IgD-negative memory B cell (primary cell): ENCODE measurements around the gene FREY1. TPM values are rescaled to one million over a fixed set of nuclear protein-coding genes. Genes with fewer than 3 reads are reported as not detected.

Source experiments
- H3K27ac Mint-ChIP-seq, 3 donors: one replicate each; pipeline ENCODE4 v1.8.0; 2020 to 2022; ENCODE audit warnings: mild to moderate bottlenecking in 3 of 3, mixed read lengths in 3 of 3, moderate library complexity in 1 of 3
- H3K27me3 Mint-ChIP-seq: one replicate; pipeline ENCODE4 v1.8.0; 2021; ENCODE audit warnings: mixed read lengths
- H3K36me3 Mint-ChIP-seq: one replicate; pipeline ENCODE4 v1.8.0; 2020; ENCODE audit warnings: mild to moderate bottlenecking, mixed read lengths
- H3K4me1 Mint-ChIP-seq, 3 donors: one replicate each; pipeline ENCODE4 v1.8.0; 2020 to 2022; ENCODE audit warnings: mixed read lengths in 3 of 3, mild to moderate bottlenecking in 1 of 3
- H3K4me3 Mint-ChIP-seq, 4 donors: one replicate each; pipeline ENCODE4 v1.8.0; 2020 to 2022; ENCODE audit warnings: mild to moderate bottlenecking in 4 of 4, mixed read lengths in 4 of 4, moderate library complexity in 3 of 4
- H3K9me3 Mint-ChIP-seq, 3 donors: one replicate each; pipeline ENCODE4 v1.8.0; 2020 to 2021; ENCODE audit warnings: mixed read lengths in 3 of 3, mild to moderate bottlenecking in 1 of 3
- polyA plus RNA-seq: library from polyadenylated mRNA; unstranded; fragments of 300-500 nt; fragmentation: Illumina TruSeq; gene quantifications from one replicate; pipeline ENCODE4 v1.2.3, GENCODE V29; 2021

Gene FREY1
- not detected for polyA plus RNA-seq

GRCh38 chr11:45906965-45907611, at the start of gene FREY1:
TSS of gene FREY1 (minus strand) at chr11:45907271. CDS start at chr11:45907245, 26 bp downstream.
- Mint-ChIP-seq H3K4me3 (no peak within 1 kb of the TSS), H3K4me1 (peaks cover 4 to 7% (median 4%) of the 10 kb centered on the region in 3 donors), H3K9me3 (no peaks in the 10 kb centered on the region), H3K27me3 (no peaks in the 10 kb centered on the region), H3K36me3 (peaks cover 2% of the 10 kb centered on the region), H3K27ac (peak within 1 kb of the TSS in 1 of 3 donors; percentile 29)

GRCh38 chr11:45949992-45950407, 42.9 kb upstream of the FREY1 start:
- H3K36me3 Mint-ChIP-seq, result peaks cover 16% of the 10 kb centered on the region
- no peaks in the 10 kb centered on the region for H3K4me1 Mint-ChIP-seq
- peak overlapping the region in 1 of 3 donors; percentile 59 for H3K27ac Mint-ChIP-seq
- no peaks in the 10 kb centered on the region for H3K9me3 Mint-ChIP-seq
- no peak overlapping the region for H3K4me3 Mint-ChIP-seq
- no peaks in the 10 kb centered on the region for H3K27me3 Mint-ChIP-seq

DNA sequence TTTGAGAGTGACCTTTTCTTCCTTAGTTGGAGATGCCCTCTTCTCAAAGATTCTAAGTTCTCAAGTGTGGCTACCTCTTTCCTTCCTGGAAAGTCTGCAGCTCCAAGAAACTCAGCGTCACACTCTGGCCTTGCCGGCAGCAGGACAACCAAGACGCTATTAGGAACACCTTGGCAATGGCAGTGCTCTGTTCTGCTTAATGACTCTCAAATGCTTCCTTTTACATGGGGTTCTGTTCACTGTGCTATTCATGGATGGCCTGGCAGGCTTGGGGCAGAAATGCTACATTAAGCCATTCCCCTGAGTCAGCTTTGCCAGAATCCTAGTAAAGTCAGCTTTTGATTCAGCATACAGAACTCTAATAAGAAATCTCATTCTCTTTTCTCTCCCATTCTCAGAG, 41.3 kb upstream of the FREY1 start:
- peaks cover 16% of the 10 kb centered on the region for H3K36me3 Mint-ChIP-seq

GRCh38 chr11:45947885-45948284, 40.8 kb upstream of the FREY1 start:
- no peak overlapping the region for H3K27ac Mint-ChIP-seq
- H3K4me1 Mint-ChIP-seq, result peaks cover 0 to under 1% (median 0%) of the 10 kb centered on the region in 3 donors
- peaks cover 14% of the 10 kb centered on the region for H3K36me3 Mint-ChIP-seq
- no peaks in the 10 kb centered on the region for H3K9me3 Mint-ChIP-seq
- H3K27me3 Mint-ChIP-seq, result no peaks in the 10 kb centered on the region
- H3K4me3 Mint-ChIP-seq, result peak overlapping the region in 2 of 4 donors; percentile 29 to 60

More for the DNA sequence above, 41.3 kb upstream of the FREY1 start:
- Mint-ChIP-seq H3K27me3 (no peaks in the 10 kb centered on the region), H3K9me3 (no peaks in the 10 kb centered on the region), H3K4me1 (no peaks in the 10 kb centered on the region), H3K27ac (no peak overlapping the region), H3K4me3 (peak overlapping the region in 1 of 4 donors; percentile 29)

DNA sequence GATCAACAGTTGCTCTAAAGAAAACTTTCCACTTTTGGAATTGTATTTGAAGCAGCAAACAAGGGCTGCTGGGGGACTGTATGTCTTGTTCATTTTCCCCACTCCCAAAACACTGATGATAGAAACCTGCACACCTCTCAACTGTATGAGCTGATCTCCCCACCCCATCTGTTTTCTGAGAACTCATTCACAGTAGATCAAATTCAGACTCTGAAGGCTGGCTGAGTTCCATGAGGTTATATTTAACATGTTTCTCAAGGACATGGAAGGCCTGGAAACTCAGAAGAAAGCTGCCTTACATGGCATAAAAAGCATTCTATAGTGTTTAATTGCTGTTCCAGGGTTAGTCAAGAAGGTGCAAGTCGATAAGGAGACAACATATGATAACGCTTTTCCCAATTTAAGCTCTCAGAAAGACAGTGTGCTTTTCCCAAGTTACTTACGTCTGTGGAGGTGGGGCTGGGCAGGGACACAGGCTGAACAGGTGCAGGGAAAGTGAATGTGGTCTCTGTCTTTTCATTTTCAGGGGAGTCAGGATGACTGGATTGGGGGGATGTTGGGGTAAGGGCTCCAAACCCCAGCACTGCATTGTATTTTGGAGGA, 38.4 kb upstream of the FREY1 start:
- peaks cover 0 to 4% (median 2%) of the 10 kb centered on the region in 3 donors for H3K4me1 Mint-ChIP-seq
- peaks cover 14% of the 10 kb centered on the region for H3K36me3 Mint-ChIP-seq

GRCh38 chr11:45942381-45942780, 35.3 kb upstream of the FREY1 start:
- Mint-ChIP-seq H3K4me3 (no peak overlapping the region), H3K9me3 (no peaks in the 10 kb centered on the region), H3K27ac (peak overlapping the region in 1 of 3 donors; percentile 45), H3K4me1 (peaks cover 13 to 17% (median 14%) of the 10 kb centered on the region in 3 donors), H3K27me3 (no peaks in the 10 kb centered on the region), H3K36me3 (peaks cover 6% of the 10 kb centered on the region)

More for the DNA sequence above, 38.4 kb upstream of the FREY1 start:
- Mint-ChIP-seq H3K4me3 (no peak overlapping the region), H3K27ac (no peak overlapping the region), H3K27me3 (no peaks in the 10 kb centered on the region), H3K9me3 (no peaks in the 10 kb centered on the region)

- no peak overlapping the region for H3K27ac Mint-ChIP-seq
- H3K4me3 Mint-ChIP-seq, result no peak overlapping the region
- no peaks in the 10 kb centered on the region for H3K9me3 Mint-ChIP-seq
- no peaks in the 10 kb centered on the region for H3K27me3 Mint-ChIP-seq
- peaks cover 6% of the 10 kb centered on the region for H3K36me3 Mint-ChIP-seq
- peaks cover 14 to 24% (median 21%) of the 10 kb centered on the region in 3 donors for H3K4me1 Mint-ChIP-seq
These were observed 34.2 kb upstream of the FREY1 start for GRCh38 chr11:45941285-45941684.

- H3K27ac Mint-ChIP-seq, result peak overlapping the region in 2 of 3 donors; percentile 62 to 92
- no peaks in the 10 kb centered on the region for H3K9me3 Mint-ChIP-seq
- H3K4me1 Mint-ChIP-seq, result peaks cover 25 to 34% (median 33%) of the 10 kb centered on the region in 3 donors
- peaks cover 2% of the 10 kb centered on the region for H3K36me3 Mint-ChIP-seq
- no peaks in the 10 kb centered on the region for H3K27me3 Mint-ChIP-seq
- H3K4me3 Mint-ChIP-seq, result no peak overlapping the region
These were observed 32.8 kb upstream of the FREY1 start for GRCh38 chr11:45939836-45940235.

DNA sequence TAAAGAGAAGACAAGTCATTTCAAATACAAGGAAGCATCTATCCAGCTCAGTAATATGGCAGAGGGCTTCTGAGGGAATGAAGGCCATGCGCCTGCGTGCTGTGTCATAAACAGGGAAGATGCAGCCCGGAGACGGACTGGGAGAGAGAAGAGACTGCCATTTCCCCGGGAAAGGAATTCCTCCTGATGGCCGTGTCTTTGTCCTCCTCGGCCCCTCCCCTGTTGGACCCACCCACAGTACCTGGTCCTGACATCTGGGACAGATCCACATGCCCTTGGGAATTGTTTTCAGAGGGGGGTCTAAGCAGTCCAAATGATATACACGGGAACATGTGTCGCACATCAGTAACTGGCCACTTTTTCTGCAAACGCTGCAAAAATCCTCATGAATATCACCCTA, 30.8 kb upstream of the FREY1 start:
- Mint-ChIP-seq H3K4me3 (peak overlapping the region; percentile 49 to 91 (median 84)), H3K27ac (peak overlapping the region in 2 of 3 donors; percentile 80 to 92), H3K9me3 (no peaks in the 10 kb centered on the region), H3K4me1 (peaks cover 40 to 50% (median 40%) of the 10 kb centered on the region in 3 donors), H3K36me3 (peaks cover 2% of the 10 kb centered on the region), H3K27me3 (no peaks in the 10 kb centered on the region)

DNA sequence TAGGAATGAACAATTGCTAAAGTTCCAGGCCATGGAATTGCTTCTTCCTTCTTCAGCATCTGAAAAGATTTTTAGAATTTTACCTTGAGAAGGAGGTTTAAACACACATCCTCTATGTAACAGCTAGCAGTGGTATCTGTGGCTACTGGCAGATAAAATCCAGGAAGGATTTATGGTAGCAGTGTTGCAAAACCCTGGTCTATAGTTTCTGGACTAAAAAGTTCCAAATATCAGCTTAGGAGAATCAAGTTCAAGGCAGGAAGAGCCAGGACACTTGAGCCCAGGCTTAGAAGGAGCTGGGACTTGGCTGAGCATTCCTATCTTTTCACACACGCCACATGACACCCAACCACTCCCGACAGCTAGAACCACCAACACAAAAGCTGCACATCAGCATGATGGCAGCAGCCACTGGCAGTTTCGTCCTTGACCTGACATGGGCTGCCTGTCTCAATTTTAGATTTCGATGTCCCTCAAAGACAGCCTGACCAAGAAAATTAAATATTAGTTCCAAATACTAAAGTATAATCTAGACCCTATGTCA, 29.5 kb upstream of the FREY1 start:
- peaks cover 43 to 63% (median 49%) of the 10 kb centered on the region in 3 donors for H3K4me1 Mint-ChIP-seq
- peak overlapping the region in 2 of 4 donors; percentile 22 to 38 for H3K4me3 Mint-ChIP-seq
- peaks cover 4% of the 10 kb centered on the region for H3K36me3 Mint-ChIP-seq
- H3K27me3 Mint-ChIP-seq, result no peaks in the 10 kb centered on the region
- peak overlapping the region in 1 of 3 donors; percentile 28 for H3K27ac Mint-ChIP-seq
- no peaks in the 10 kb centered on the region for H3K9me3 Mint-ChIP-seq

- Mint-ChIP-seq H3K4me1 (peaks cover 52 to 74% (median 58%) of the 10 kb centered on the region in 3 donors), H3K27me3 (no peaks in the 10 kb centered on the region), H3K9me3 (no peaks in the 10 kb centered on the region), H3K4me3 (peak overlapping the region in 3 of 4 donors; percentile 81 to 92 (median 91)), H3K36me3 (peaks cover 6% of the 10 kb centered on the region), H3K27ac (peak overlapping the region; percentile 36 to 84 (median 47))
These were observed 28.4 kb upstream of the FREY1 start for GRCh38 chr11:45935349-45936064.

DNA sequence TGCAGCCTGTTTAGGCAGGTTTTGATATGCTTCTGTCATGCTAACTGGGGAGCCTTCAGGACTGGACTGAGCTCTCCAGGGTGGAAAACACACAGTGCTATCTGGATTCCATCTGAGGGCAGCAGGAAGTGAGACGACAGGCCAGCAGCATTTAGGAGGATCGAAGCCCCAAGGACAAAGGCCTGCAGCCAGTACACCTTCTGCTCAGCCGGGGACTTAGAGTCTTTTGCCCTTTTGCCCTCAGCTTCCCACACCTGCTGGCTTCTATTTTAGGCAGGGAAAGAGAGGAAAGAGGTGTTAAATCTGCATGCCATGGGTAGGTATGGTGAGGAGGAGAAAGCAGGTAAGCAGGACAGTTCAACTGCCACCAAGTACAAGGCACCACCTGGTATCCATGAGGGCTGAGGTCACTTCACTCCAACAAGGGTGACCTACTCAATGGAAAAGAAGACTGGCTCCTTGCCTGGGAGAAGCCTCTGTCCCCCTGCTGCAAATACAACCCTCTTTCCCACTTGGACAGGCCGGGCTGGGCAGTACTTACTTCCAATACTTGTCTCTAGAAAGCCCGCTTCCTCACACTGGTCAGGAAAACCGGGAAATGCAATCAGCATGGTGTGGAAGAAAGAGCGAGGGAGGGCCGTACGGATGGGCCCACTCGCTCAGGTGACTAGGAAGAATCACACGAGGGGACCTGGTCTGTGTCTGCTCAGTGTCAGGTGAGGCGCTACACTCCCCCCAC, 27.7 kb upstream of the FREY1 start:
- Mint-ChIP-seq H3K36me3 (peaks cover 8% of the 10 kb centered on the region), H3K27me3 (peaks cover 3% of the 10 kb centered on the region), H3K27ac (peak overlapping the region; percentile 36 to 84 (median 78)), H3K4me3 (peak overlapping the region in 3 of 4 donors; percentile 81 to 92 (median 91)), H3K9me3 (no peaks in the 10 kb centered on the region), H3K4me1 (peaks cover 60 to 80% (median 62%) of the 10 kb centered on the region in 3 donors)

GRCh38 chr11:45933846-45934579, 26.9 kb upstream of the FREY1 start:
- Mint-ChIP-seq H3K27ac (peak overlapping the region; percentile 36 to 96 (median 90)), H3K9me3 (no peaks in the 10 kb centered on the region), H3K4me3 (peak overlapping the region; percentile 85 to 92 (median 88)), H3K36me3 (peaks cover 8% of the 10 kb centered on the region), H3K27me3 (peaks cover 3% of the 10 kb centered on the region), H3K4me1 (peaks cover 56 to 80% (median 60%) of the 10 kb centered on the region in 3 donors)
